DND-41 (cell line): Measurements from ENCODE around the gene PLXNC1.

Experiments
- CTCF ChIP-seq: IDR thresholded peaks from 2 replicates; pipeline ENCODE4 v1.5.1; 2012; ENCODE audit warnings: borderline replicate concordance, low read length, moderate library complexity, mild to moderate bottlenecking; ENCODE audit not compliant: poor library complexity, severe bottlenecking; ENCODE audit errors: extremely low read depth
- EZH2 ChIP-seq: IDR thresholded peaks from 3 replicates; pipeline ENCODE4 v1.6.1; 2012; ENCODE audit warnings: borderline replicate concordance, low read depth, mild to moderate bottlenecking, moderate library complexity, low read length, inconsistent platforms; ENCODE audit not compliant: severe bottlenecking

- TF ChIP-seq CTCF, result no peak
- TF ChIP-seq EZH2, result no peak
Measured at GRCh38 chr12:94262228-94263010, 114.0 kb downstream of the PLXNC1 start.
